ENCODE measurements around the gene CYGB. TPM values are rescaled to one million over a fixed set of nuclear protein-coding genes. Genes with fewer than 3 reads are reported as not detected.
A peak's percentile ranks its signal among the peaks of the same experiment; 100 is the strongest.

The CYGB gene
- total and polyA plus RNA-seq, 2 of the 13 experiments (the other 11 are each of a cell fraction or from before 2014, with no cell fraction given), result 18.9 to 27.1 TPM

GRCh38 chr17:76567634-76568432 is 30.3 kb upstream of the CYGB start (continued):
- TF ChIP-seq HIC2 (CRISPR knock-in tag; IDR thresholded peaks at IDR 0.05; ENCODE audit: low read depth), result peak; percentile 81
- TF ChIP-seq ZMYM2 (CRISPR knock-in tag; IDR thresholded peaks at IDR 0.05), result no peak
- TF ChIP-seq UBTF (CRISPR knock-in tag; IDR thresholded peaks at IDR 0.05), result peak; percentile 45; the same call in 1 of the 2 replicates
- TF ChIP-seq MEIS1 (CRISPR knock-in tag; IDR thresholded peaks at IDR 0.05; ENCODE audit: borderline replicate concordance), result peak; percentile 45; the same call in 1 of the 2 replicates
- no peak for TF ChIP-seq MBD4 (IDR thresholded peaks at IDR 0.05; ENCODE audit: borderline replicate concordance, low read length)
- TF ChIP-seq KLF11 (CRISPR knock-in tag; IDR thresholded peaks at IDR 0.05), result no peak
- TF ChIP-seq ZNF83 (CRISPR knock-in tag; IDR thresholded peaks at IDR 0.05; ENCODE audit: borderline replicate concordance), result no peak
- no peak for TF ChIP-seq ZNF547 (CRISPR knock-in tag; IDR thresholded peaks at IDR 0.05)
- TF ChIP-seq CREM (IDR thresholded peaks at IDR 0.05), result peak; percentile 30; the same call in 1 of the 2 replicates
- TF ChIP-seq CREM (CRISPR knock-in tag; IDR thresholded peaks at IDR 0.05), result no peak
- no peak for TF ChIP-seq ARNT2 (CRISPR knock-in tag; IDR thresholded peaks at IDR 0.05; ENCODE audit: low read depth)
- peak; percentile 30; the same call in 1 of the 2 replicates for TF ChIP-seq ZNF878 (CRISPR knock-in tag; IDR thresholded peaks at IDR 0.05)
- TF ChIP-seq ZBTB42 (CRISPR knock-in tag; IDR thresholded peaks at IDR 0.05), result no peak
- no peak for TF ChIP-seq ZMAT5 (CRISPR knock-in tag; IDR thresholded peaks at IDR 0.05; ENCODE audit: borderline replicate concordance, low read depth)
- TF ChIP-seq POGK (CRISPR knock-in tag; conservative IDR thresholded peaks at IDR 0.05), result 0 out of 2 replicates have a peak, but pooled peaks have one; percentile 52
- TF ChIP-seq GTF3A (CRISPR knock-in tag; conservative IDR thresholded peaks at IDR 0.05), result no peak
- TF ChIP-seq XRCC5 (optimal IDR thresholded peaks at IDR 0.05; ENCODE audit: low read length), result no peak
- no peak for TF ChIP-seq ZNF569 (CRISPR knock-in tag; IDR thresholded peaks at IDR 0.05; ENCODE audit: borderline replicate concordance)
- no peak; the same call in 1 of the 2 replicates for TF ChIP-seq KDM5B (CRISPR knock-in tag; IDR thresholded peaks at IDR 0.05; ENCODE audit: borderline replicate concordance)
- TF ChIP-seq ZNF350 (CRISPR knock-in tag; IDR thresholded peaks at IDR 0.05; ENCODE audit: borderline replicate concordance, low read depth), result peak; percentile 32; the same call in 1 of the 2 replicates
- no peak for TF ChIP-seq LBX2 (CRISPR knock-in tag; IDR thresholded peaks at IDR 0.05; ENCODE audit: borderline replicate concordance)
